HG03520 (cell line): ENCODE data around the gene GAP43.
A peak's percentile ranks its signal among the peaks of the same experiment; 100 is the strongest.

ENCODE experiments used
- ATAC-seq: cut with Tn5 transposase; IDR thresholded peaks from one replicate; pipeline ENCODE4 v1.9.1; 2021; ENCODE audit warnings: mild to moderate bottlenecking, moderate library complexity; ENCODE audit not compliant: unreplicated experiment

GAP43 gene

GRCh38 chr3:115626721-115627120, 3.4 kb downstream of the GAP43 start:
- no peak for ATAC-seq

- peak; percentile 84 for ATAC-seq
Measured at GRCh38 chr3:115627180-115628074, 4.1 kb downstream of the GAP43 start.

GRCh38 chr3:115628075-115628412, 4.7 kb downstream of the GAP43 start:
- ATAC-seq = peak; percentile 33

- no peak for ATAC-seq
Measured at GRCh38 chr3:115630850-115631249, 7.5 kb downstream of the GAP43 start.

- ATAC-seq = no peak
Measured at GRCh38 chr3:115632026-115632425, 8.7 kb downstream of the GAP43 start.

GRCh38 chr3:115633467-115633866, 10.2 kb downstream of the GAP43 start:
- no peak for ATAC-seq

- no peak for ATAC-seq
Measured at GRCh38 chr3:115634052-115634451, 10.7 kb downstream of the GAP43 start.

GRCh38 chr3:115635406-115635805, 12.1 kb downstream of the GAP43 start:
- ATAC-seq = no peak

- ATAC-seq = no peak
Measured at GRCh38 chr3:115638241-115638640, 14.9 kb downstream of the GAP43 start.

GRCh38 chr3:115638991-115639390, 15.7 kb downstream of the GAP43 start:
- ATAC-seq = no peak

GRCh38 chr3:115644391-115644790, 21.1 kb downstream of the GAP43 start:
- ATAC-seq = no peak

GRCh38 chr3:115646027-115646690, 22.8 kb downstream of the GAP43 start:
- no peak for ATAC-seq

DNA sequence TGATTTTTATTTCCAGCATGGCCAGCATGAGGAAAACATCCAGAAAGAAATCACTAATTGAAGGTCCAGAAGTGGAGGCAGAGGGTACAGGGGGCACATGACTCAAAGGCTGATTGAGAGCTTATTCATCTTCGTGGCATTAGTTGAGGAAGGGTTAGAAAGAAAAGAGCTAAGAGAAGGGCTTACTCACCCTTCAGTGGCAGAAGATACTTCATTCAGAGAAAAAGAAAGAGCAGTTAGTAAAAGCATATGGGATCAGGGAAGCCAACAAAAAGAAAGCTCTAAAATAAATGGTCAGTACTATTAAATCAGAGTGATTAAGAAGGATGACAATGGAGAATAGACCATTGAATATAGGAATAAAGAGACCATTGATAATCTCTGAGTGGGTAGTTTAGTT, 25.2 kb downstream of the GAP43 start:
- ATAC-seq = no peak

GRCh38 chr3:115651087-115651486, 27.8 kb downstream of the GAP43 start:
- ATAC-seq = peak; percentile 71

DNA sequence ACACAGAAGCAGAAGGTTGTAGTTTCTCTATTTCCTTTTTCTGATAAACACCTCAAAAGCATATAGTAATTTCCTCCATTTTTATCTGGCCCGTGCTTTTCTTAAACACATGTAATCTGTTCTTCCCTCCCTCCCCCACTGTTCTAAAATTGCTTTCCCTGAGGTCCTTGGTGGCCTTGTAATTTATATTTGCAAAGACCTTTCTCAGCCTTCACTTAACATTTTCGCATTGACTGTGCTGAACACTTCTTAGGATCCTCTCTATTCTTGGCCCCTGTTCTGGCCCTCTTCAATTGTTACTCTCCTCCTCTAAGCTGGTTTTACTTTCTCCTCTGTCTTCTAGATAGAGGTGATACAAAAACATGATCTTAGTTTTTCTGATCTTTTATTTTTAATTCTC, 28.3 kb downstream of the GAP43 start:
- ATAC-seq = no peak

GRCh38 chr3:115652738-115653137, 29.4 kb downstream of the GAP43 start:
- ATAC-seq = no peak

GRCh38 chr3:115655761-115656282, 32.5 kb downstream of the GAP43 start:
- no peak for ATAC-seq

GRCh38 chr3:115657168-115657567, 33.9 kb downstream of the GAP43 start:
- no peak for ATAC-seq

DNA sequence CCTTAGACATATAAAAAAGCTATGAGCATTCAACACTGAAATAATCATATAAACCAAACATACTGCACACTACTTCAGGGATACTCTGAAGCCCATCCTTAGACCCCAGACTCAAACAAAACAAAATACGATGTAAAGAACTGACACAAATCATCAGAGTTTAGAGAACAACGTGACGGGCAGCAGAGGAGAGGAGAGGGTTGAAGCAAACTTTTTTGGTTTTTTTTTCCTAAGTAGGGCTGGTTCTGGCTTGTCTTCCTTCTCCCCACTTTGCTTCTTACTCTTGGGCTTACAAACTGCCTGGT, 34.7 kb downstream of the GAP43 start:
- ATAC-seq = no peak

DNA sequence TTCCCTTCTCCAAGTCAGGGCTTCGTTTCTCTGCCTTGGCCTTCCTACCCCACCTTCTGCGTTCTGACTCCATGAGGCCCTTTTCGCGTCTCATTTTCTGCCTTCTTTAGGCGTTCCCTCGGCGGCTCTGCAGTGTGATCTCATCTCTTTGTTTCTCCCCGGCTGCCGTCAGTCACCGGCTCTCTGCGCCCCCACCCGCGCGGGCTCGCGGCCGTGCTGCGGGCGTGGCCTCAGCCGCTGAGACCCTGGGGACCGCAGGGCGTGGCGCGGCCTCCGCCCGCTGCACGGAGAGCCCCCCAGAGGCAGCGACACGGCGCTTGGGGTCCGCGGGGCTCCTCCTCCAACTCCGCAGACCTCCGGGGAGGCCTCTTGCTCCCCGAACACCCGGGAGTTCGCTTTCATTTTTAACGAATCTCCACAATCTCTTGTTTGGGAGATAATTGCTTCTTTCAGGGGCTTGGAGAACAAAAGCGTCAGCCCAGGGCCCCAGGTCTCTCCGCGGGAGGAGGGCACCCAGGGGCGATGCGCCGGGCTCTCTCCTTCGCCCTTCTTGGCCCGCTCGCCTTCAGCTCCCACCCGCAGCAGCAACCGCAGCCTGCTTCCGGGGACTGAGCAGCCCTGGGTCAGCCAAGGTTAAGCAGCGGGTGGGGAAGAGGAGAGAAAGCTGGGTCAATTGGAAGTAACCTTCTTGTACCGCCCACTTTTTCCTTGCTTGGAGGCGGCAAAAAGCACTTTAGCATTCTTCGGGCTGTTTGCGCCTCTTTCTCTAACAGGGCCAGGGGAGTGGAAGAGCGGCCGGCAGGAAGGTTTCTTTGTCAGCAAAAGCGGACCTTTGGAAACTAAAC, 35.2 kb downstream of the GAP43 start:
- peak; percentile 86 for ATAC-seq
